IMR-90 (cell line): ENCODE measurements around the gene RNGTT. TPM values are rescaled to one million over a fixed set of nuclear protein-coding genes. Genes with fewer than 3 reads are reported as not detected.
"Not testable (repeated sequence)": the region's sequence is repeated elsewhere in the genome, so short reads cannot be mapped to it uniquely, and the experiment has no call there.

Source experiments
- ATAC-seq: fragments of 200-7000 bp; cut with Tn5 transposase; 2 replicates; pipeline ENCODE4 v1.9.1; 2020; ENCODE audit warnings: low read depth, mild to moderate bottlenecking, moderate library complexity
- BruUV-seq: library from RNA; stranded (reverse); fragments of 400-500 nt; replicated peaks from 2 replicates; lab custom pipeline; 2021; lab: Mats Ljungman, UMichigan
- CTCF ChIA-PET: fragments of 300-600 bp; formaldehyde crosslinking; extraction: SDS; loops from one replicate; lab custom pipeline; 2021; ENCODE audit warnings: antibody characterized with exemption; lab: Yijun Ruan, JAX
- POLR2A ChIA-PET: fragments of 300-600 bp; sonication (Branson Sonifier 250); formaldehyde crosslinking; loops from one replicate; lab custom pipeline; 2022; ENCODE audit warnings: antibody characterized with exemption; ENCODE audit not compliant: unreplicated experiment; lab: Charles Lee
- DNase-seq: peaks from one replicate; pipeline ENCODE4 v3.0.0; 2013
- H2AFZ ChIP-seq: replicated peaks from 2 replicates; pipeline ENCODE3; 2013; ENCODE audit warnings: low read length, mild to moderate bottlenecking; ENCODE audit not compliant: poor library complexity
- H2AK5ac ChIP-seq: 2 replicates; pipeline ENCODE4 v1.6.1; 2013; ENCODE audit warnings: low read depth, low read length, inconsistent platforms
- H2AK9ac ChIP-seq: replicated peaks from 2 replicates; pipeline ENCODE3; 2013; ENCODE audit warnings: mild to moderate bottlenecking, low read depth, low read length, moderate library complexity; ENCODE audit not compliant: poor library complexity
- H2BK120ac ChIP-seq: 2 replicates; pipeline ENCODE4 v1.6.1; 2013; ENCODE audit warnings: low read depth, low read length, inconsistent platforms
- H2BK15ac ChIP-seq: 3 replicates; pipeline ENCODE4 v1.6.1; 2013; ENCODE audit warnings: low read depth, low read length, inconsistent platforms
- H2BK20ac ChIP-seq: 2 replicates; pipeline ENCODE4 v1.6.1; 2013; ENCODE audit warnings: low read depth, mild to moderate bottlenecking, inconsistent platforms, low read length, moderate library complexity
- H2BK5ac ChIP-seq: 2 replicates; pipeline ENCODE4 v1.6.1; 2013; ENCODE audit warnings: mild to moderate bottlenecking, low read depth, low read length, inconsistent platforms; ENCODE audit not compliant: poor library complexity, severe bottlenecking
- H3K14ac ChIP-seq: replicated peaks from 2 replicates; pipeline ENCODE4 v1.6.1; 2013; ENCODE audit warnings: low read depth, low read length, inconsistent platforms
- H3K18ac ChIP-seq: 2 replicates; pipeline ENCODE4 v1.6.1; 2013; ENCODE audit warnings: low read depth, low read length, control low read depth
- H3K23ac ChIP-seq: 2 replicates; pipeline ENCODE4 v1.6.1; 2013; ENCODE audit warnings: low read depth, low read length, inconsistent platforms
- H3K27ac ChIP-seq: 2 replicates; pipeline ENCODE4 v1.5.1; 2013; ENCODE audit warnings: mild to moderate bottlenecking, control low read depth, low read length; ENCODE audit not compliant: insufficient read depth
- H3K27me3 ChIP-seq: 2 replicates; pipeline ENCODE4 v1.6.1; 2013; ENCODE audit warnings: low read length; ENCODE audit not compliant: control insufficient read depth, insufficient read depth
- H3K36me3 ChIP-seq: 2 replicates; pipeline ENCODE4 v1.6.1; 2013; ENCODE audit warnings: low read length, mixed read lengths; ENCODE audit not compliant: control insufficient read depth, insufficient read depth
- H3K4ac ChIP-seq: 2 replicates; pipeline ENCODE4 v1.6.1; 2013; ENCODE audit warnings: low read depth, low read length, inconsistent platforms
- H3K4me1 ChIP-seq: 2 replicates; pipeline ENCODE4 v1.6.1; 2013; ENCODE audit warnings: low read length, mixed read lengths; ENCODE audit not compliant: control insufficient read depth, insufficient read depth
- H3K4me2 ChIP-seq: 2 replicates; pipeline ENCODE4 v1.6.1; 2013; ENCODE audit warnings: low read depth, mild to moderate bottlenecking, control low read depth, low read length, moderate library complexity
- H3K4me3 ChIP-seq: 2 replicates; pipeline ENCODE4 v1.5.1; 2013; ENCODE audit warnings: low read depth, mild to moderate bottlenecking, control low read depth, low read length, moderate library complexity; ENCODE audit not compliant: insufficient read depth
- H3K56ac ChIP-seq: 2 replicates; pipeline ENCODE4 v1.6.1; 2013; ENCODE audit warnings: low read length, inconsistent platforms; ENCODE audit not compliant: insufficient read depth; ENCODE audit errors: extremely low read depth
- H3K79me1 ChIP-seq, 2 experiments: 2 replicates each; pipeline ENCODE4 v1.6.1; 2013; ENCODE audit warnings: low read length in 2 of 2, inconsistent platforms in 1 of 2, low read depth in 1 of 2
- H3K9ac ChIP-seq: 2 replicates; pipeline ENCODE4 v1.6.1; 2013; ENCODE audit warnings: low read depth, low read length, control low read depth
- H3K9me1 ChIP-seq: 2 replicates; pipeline ENCODE4 v1.6.1; 2013; ENCODE audit warnings: low read length, inconsistent platforms; ENCODE audit not compliant: insufficient read depth
- H3K9me3 ChIP-seq: 2 replicates; pipeline ENCODE4 v1.6.1; 2013; ENCODE audit warnings: low read length; ENCODE audit not compliant: control insufficient read depth, insufficient read depth
- H4K20me1 ChIP-seq: 2 replicates; pipeline ENCODE4 v1.6.1; 2013; ENCODE audit warnings: low read length, inconsistent platforms; ENCODE audit not compliant: insufficient read depth
- H4K5ac ChIP-seq: 2 replicates; pipeline ENCODE4 v1.6.1; 2013; ENCODE audit warnings: mild to moderate bottlenecking, low read depth, low read length, control low read depth
- H4K8ac ChIP-seq, 2 experiments: 2 replicates each; pipeline ENCODE4 v1.6.1; 2013; ENCODE audit warnings: low read depth in 2 of 2, low read length in 2 of 2, control low read depth in 1 of 2, inconsistent platforms in 1 of 2
- H4K91ac ChIP-seq: 2 replicates; pipeline ENCODE4 v1.6.1; 2013; ENCODE audit warnings: low read depth, low read length, inconsistent platforms; ENCODE audit not compliant: insufficient read depth
- ELK1 ChIP-seq: fragments of 150-350 bp; IDR thresholded peaks from 2 replicates; pipeline ENCODE4 v1.6.1; 2016; ENCODE audit warnings: low read depth, mild to moderate bottlenecking, low read length, moderate library complexity, borderline replicate concordance
- NFE2L2 ChIP-seq: fragments of 150-350 bp; IDR thresholded peaks from 2 replicates; pipeline ENCODE4 v1.6.1; 2016; ENCODE audit warnings: low read depth, mild to moderate bottlenecking, low read length
- WGBS, 2 experiments: methylation state at CpG; one replicate each; pipeline versions ENCODE4 v1.1.5 to v1.1.7; 2013; ENCODE audit warnings: missing lambda C conversion rate in 2 of 2; ENCODE audit not compliant: insufficient read length in 1 of 2; ENCODE audit errors: extremely low coverage in 2 of 2; 5-methylcytosine and 5-hydroxymethylcytosine counted together
- dilution Hi-C: fragments of 300-500 bp; cut with HindIII; formaldehyde crosslinking; loops from one replicate; pipeline ENCODE4 v1.14.3; 2018; ENCODE audit warnings: low sequenced_read_pairs; ENCODE audit not compliant: unreplicated experiment
- in situ Hi-C: fragments of 300-500 bp; cut with MboI; formaldehyde crosslinking; loops from 3 replicates; pipeline ENCODE4 v1.14.3; 2019; ENCODE audit warnings: low sequenced_read_pairs, inconsistent platforms, mixed read lengths
- intact Hi-C: fragments of 100-400 bp; cut with micrococcal nuclease; formaldehyde crosslinking; loops from 2 replicates; pipeline ENCODE4 v1.10.0; 2022
- polyA plus RNA-seq, 3 experiments: library from polyadenylated mRNA; depleted of rRNA; stranded (reverse); fragments of >200 nt; gene quantifications; 2 replicates each; pipeline ENCODE4 v1.2.3, GENCODE V29; 2012; ENCODE audit warnings: low replicate concordance in 1 of 3
- total RNA-seq: library from RNA; depleted of rRNA; stranded (reverse); fragments of >200 nt; gene quantifications from 2 replicates; pipeline ENCODE4 v1.2.3, GENCODE V29; 2012

The RNGTT gene
- total and polyA plus RNA-seq, 2 of the 4 experiments (the other 2 are of a cell fraction), result 5.4 to 21.7 TPM

- H3K56ac ChIP-seq, result no peak overlapping the region
- no peak overlapping the region for H2AK9ac ChIP-seq
- no peaks in the 10 kb centered on the region for H4K20me1 ChIP-seq
- no peaks in the 10 kb centered on the region for H3K27me3 ChIP-seq
- H4K91ac ChIP-seq, result no peak overlapping the region
- no peak overlapping the region for H3K27ac ChIP-seq
- H2BK20ac ChIP-seq, result no peak overlapping the region
- no peak overlapping the region for H2AFZ ChIP-seq
- no peak overlapping the region for H3K4ac ChIP-seq
- no peak overlapping the region for H4K5ac ChIP-seq
- dilution Hi-C loops, result no loop called here
- H3K9me3 ChIP-seq, result no peaks in the 10 kb centered on the region
- no peak overlapping the region for H3K4me3 ChIP-seq
- H3K18ac ChIP-seq, result no peak overlapping the region
- intact Hi-C loops, result no loop called here
- no peak overlapping the region for H2BK120ac ChIP-seq
- no peak for TF ChIP-seq ELK1
- no peak for TF ChIP-seq NFE2L2
- no peak overlapping the region for H3K4me2 ChIP-seq
- peaks cover 3% of the 10 kb centered on the region; the same call in 1 of the 2 replicates for H3K4me1 ChIP-seq
- 72% methylated on average over 3 of the region's 10 CpGs; no CpG with 5 or more reads in 1 of the 2 experiments for WGBS, 2 experiments
- H3K9me1 ChIP-seq, result peaks cover 5% of the 10 kb centered on the region; the same call in 1 of the 2 replicates
- no peak overlapping the region for H2BK15ac ChIP-seq
- no peak overlapping the region for H3K23ac ChIP-seq
- ChIA-PET POLR2A (no interaction called here), CTCF (interaction anchor here (1.1 kb wide), 1 partner anchor 13 kb away, joined by 3 read pairs; no protein-coding TSS in a partner anchor)
- H2BK5ac ChIP-seq, result no peak overlapping the region
- in situ Hi-C loops, result no loop called here
- ATAC-seq (no peak), DNase-seq (no peak)
- no peak overlapping the region for H4K8ac ChIP-seq
- no peak overlapping the region for H2AK5ac ChIP-seq
- BruUV-seq, result no TSS peak
- H3K14ac ChIP-seq, result no peak overlapping the region
- no peaks in the 10 kb centered on the region; a peak in 1 of 4 replicates for H3K79me1 ChIP-seq
- no peak overlapping the region for H3K9ac ChIP-seq
- no peaks in the 10 kb centered on the region for H3K36me3 ChIP-seq
Measured at GRCh38 chr6:88728756-88729155, 234.7 kb downstream of the RNGTT start.

GRCh38 chr6:88726409-88726808 lies 237.0 kb downstream of the RNGTT start:
- ATAC-seq, H3K4me2 ChIP-seq, H2BK20ac ChIP-seq, H2AK9ac ChIP-seq, BruUV-seq, H4K20me1 ChIP-seq, H3K18ac ChIP-seq, H2BK120ac ChIP-seq, H4K5ac ChIP-seq, intact Hi-C loops, H3K27me3 ChIP-seq, H3K4me1 ChIP-seq, H3K14ac ChIP-seq, H3K9me3 ChIP-seq, H3K4me3 ChIP-seq, H2BK15ac ChIP-seq, H2AK5ac ChIP-seq, CTCF ChIA-PET, H2BK5ac ChIP-seq, H4K91ac ChIP-seq, H3K56ac ChIP-seq, H3K79me1 ChIP-seq, DNase-seq, H3K27ac ChIP-seq, H3K9me1 ChIP-seq, dilution Hi-C loops, H2AFZ ChIP-seq, H4K8ac ChIP-seq, H3K9ac ChIP-seq, H3K23ac ChIP-seq, in situ Hi-C loops, POLR2A ChIA-PET, H3K4ac ChIP-seq, H3K36me3 ChIP-seq: not testable (repeated sequence)
- no CpG with 5 or more reads among the region's 1 CpG for WGBS, 2 experiments
